Fibroblast of skin of right quadriceps (primary cell): Measurements from ENCODE around the gene HNRNPH3.
"Not testable (repeated sequence)": the region's sequence is repeated elsewhere in the genome, so short reads cannot be mapped to it uniquely, and the experiment has no call there.

Experiments used
- DNase-seq: peaks from one replicate; pipeline ENCODE4 v3.0.0-alpha.2; 2013

Gene HNRNPH3

GRCh38 chr10:68331455-68332258, at the start of gene HNRNPH3:
HNRNPH3 (plus strand) TSS chr10:68332064; CDS start chr10:68337222, 5,158 bp downstream.
- DNase-seq: peak; percentile 97

GRCh38 chr10:68284062-68285001, 47.5 kb upstream of the HNRNPH3 start:
- no peak for DNase-seq

GRCh38 chr10:68288717-68289116, 43.1 kb upstream of the HNRNPH3 start:
- no peak for DNase-seq

GRCh38 chr10:68290736-68291135, 41.1 kb upstream of the HNRNPH3 start:
- DNase-seq: no peak

DNA sequence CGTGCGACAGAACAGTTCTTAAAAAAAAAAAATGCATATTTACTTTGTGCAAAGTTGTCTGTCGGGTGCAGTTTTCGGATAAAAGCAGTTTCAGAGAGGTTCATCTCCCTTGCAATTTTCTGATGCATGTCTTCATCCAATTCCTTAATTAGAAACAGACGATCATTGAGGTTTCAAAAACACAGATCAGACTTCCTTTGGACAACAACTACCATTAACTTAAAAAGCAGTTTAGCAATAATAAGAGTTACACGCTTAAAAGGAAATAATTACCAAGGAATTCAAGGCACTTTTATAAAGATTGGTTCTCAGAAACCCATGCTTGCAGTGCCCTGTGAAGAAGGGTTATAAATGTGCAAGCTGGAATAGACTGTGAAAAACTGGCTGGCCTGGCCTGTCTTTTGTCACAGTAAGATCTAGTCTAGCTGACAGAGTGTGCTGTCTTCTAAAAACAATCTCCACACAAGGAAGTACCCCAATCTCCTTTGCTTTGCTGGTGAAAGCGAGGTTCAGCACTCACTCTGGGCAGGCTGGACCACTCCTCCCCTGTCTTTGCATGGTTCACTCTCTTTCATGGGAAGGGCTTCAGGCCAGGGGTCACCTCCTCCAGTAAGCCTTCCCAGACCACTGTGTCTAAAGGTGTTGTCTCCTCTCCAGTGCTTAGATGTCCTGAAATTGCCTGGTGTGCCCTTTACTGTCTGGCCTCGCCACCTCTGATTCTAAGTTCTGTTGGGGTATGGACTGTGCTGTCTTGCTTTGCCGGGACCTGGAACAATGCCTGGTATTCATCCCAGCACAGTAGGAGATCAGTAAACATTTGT, 34.8 kb upstream of the HNRNPH3 start:
- peak; percentile 61 for DNase-seq

GRCh38 chr10:68301301-68301700, 30.6 kb upstream of the HNRNPH3 start:
- DNase-seq: no peak

DNA sequence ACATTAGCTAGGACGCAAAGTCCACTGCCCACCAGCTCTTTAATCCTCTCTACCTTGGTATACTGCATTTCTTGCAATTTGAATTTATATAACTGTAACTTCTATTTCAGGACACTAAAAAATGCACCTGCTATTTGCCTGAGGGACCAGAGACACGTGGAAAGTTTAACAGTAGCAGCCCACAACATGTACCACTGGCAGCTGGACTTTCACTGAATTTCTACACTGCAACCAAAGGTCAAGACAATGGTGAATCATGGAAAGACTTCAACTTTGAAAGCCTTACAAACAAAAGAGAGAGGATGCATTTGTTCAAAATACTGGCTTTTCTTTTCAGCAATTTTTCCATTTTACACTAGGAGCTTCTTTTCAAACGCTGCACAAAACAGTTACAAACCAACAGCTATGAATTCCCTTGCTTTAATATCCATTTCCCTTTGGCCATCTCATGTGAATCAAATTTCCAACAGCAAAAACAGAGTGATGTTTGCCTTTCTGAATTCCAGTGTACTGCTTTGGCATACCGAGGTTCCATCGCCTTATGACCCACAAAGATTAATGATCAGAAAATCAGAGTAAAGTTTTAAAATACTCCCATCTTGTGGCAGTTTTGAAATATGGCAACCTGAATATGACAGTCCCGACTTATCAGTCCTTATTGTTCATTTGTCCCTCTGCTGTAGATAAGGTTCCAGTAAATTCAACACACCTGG, 29.9 kb upstream of the HNRNPH3 start:
- DNase-seq: peak; percentile 61

- no peak for DNase-seq
These were observed 29.4 kb upstream of the HNRNPH3 start for GRCh38 chr10:68302503-68302823.

DNA sequence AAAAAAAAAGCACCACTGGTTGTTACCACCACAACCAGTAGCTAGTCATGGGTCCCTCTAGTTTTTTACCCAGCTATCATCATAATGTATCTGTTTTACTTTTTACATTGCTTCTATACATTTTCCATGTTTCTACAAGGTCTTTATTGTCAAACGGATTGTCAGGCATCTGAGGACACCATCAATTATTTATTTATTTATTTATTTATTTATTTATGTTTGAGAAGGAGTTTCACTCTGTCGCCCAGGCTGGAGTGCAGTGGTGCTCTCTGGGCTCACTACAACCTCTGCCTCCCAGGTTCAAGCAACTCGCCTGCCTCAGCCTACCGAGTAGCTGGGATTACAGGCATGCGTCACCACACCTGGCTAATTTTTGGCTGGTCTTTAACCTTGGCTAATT, 29.0 kb upstream of the HNRNPH3 start:
- no peak for DNase-seq

GRCh38 chr10:68303849-68304412, 27.9 kb upstream of the HNRNPH3 start:
- no peak for DNase-seq

DNA sequence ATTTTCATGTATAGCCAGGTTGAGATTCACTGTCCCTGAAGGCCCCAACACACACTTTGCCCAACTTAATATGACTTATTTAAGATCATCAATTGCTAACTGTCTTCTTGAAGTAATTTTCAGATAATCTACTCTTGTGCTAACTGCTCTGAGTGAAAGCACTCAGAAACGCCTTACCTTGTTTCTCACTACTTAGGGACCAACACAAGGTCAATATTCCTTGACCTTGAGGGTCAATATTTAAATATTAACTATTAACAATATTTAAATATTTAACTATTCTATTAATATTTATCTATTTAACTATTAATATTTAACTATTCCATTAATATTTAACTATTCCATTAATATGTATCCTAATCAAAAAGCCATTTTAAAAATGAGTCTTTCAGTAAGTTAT, 26.0 kb upstream of the HNRNPH3 start:
- DNase-seq: no peak

DNA sequence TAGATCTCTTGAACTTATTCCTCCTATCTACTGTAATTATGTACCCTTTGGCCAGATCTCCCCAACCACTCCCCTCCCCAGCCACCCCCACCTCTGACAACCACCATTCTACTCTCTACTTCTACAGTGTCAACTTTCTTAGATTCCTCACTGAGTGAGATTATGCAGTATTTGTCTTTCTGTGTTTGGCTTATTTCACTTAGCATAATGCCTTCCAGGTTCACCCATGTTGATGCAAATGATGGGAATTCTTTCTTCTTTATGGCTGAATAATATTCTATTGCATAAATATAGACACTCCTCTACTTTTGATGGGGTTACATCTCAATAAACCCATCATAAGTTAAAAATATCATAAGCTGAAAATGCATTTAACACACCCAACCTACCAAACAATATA, 21.3 kb upstream of the HNRNPH3 start:
- DNase-seq: no peak

GRCh38 chr10:68314930-68315329, 16.9 kb upstream of the HNRNPH3 start:
- DNase-seq: not testable (repeated sequence)

- DNase-seq: no peak
These were observed 16.3 kb upstream of the HNRNPH3 start for GRCh38 chr10:68315582-68315981.

GRCh38 chr10:68318331-68319059, 13.4 kb upstream of the HNRNPH3 start:
- no peak for DNase-seq

DNA sequence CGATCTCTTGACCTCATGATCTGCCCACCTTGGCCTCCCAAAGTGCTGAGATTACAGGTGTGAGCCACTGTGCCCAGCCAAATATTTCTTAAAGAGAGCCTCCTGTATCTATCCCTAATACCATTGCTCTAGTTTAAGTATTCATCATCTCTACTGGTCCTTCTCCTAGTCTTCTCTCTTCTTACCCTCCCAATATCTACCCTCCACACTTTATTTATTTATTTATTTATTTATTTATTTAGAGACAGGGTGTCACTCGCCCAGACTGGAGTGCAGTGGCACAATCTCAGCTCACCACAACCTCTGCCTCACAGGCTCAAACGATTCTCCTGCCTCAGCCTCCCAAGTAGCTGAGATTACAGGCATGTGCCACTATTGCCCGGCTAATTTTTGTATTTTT, 7.5 kb upstream of the HNRNPH3 start:
- not testable (repeated sequence) for DNase-seq

DNA sequence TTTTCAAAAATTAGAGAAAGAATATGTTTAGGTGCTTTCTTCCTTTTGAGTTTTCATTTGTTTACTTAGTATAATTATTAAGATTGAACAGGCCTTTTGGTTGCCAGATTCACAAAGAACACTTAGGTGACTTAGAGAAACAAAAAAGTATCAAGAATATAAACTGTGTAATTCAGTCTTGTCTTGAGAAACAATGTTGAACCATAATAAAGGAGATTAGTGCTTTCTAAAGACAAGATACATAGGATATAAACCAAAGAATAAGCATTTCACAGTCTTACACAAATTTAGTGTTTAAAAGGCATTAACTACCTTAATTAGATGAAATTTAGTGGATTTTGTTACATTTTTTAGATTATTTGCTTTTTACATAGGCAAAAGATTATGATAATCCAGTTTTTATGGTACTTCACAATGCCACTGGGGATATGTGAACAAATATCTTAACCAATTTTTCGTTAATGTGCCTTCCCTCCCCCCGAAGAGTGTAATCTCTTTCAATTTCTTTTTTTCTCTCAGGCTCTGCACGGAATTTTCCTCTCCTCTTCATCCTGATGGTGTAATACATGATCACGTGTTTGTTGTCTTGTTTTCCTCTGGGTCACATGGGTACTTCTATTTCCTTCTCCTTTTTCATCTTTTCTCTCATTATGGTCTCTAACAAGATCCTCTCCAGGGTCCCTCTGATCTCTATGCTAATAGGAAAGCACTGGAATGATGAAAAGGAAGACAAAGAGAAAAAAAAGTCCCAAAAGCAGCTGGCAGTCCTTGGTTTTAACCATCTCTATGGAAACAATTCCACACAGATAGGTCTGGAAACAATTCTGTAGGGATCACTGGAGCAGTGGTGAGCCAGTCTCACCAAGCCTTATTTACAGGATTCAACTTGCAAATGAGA, 3.7 kb upstream of the HNRNPH3 start:
- DNase-seq: peak; percentile 66

DNA sequence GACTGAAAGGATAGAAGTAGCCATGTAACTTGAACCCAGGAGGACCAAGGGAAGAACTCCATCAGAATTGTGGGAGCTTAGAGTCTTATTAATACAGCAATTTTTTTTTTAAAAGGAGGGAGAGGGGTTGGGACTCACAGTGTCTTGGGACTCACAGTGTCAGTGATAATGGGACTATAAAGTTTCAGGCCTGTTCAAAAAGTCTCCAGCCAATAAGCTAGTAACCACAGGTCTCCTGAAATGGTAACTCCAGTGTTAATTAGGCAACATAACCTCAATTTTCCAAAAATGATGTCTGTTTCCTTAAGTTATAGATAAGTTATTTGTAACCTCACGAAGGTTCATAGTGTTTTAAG, 2.4 kb upstream of the HNRNPH3 start:
- no peak for DNase-seq

- peak; percentile 26 for DNase-seq
These were observed 911 bp upstream of the HNRNPH3 start for GRCh38 chr10:68330852-68331454.
